GM18519 (cell line): ENCODE data around the gene GBX2.

Experiments
- ATAC-seq: cut with Tn5 transposase; IDR thresholded peaks from one replicate; pipeline ENCODE4 v1.9.1; 2021; ENCODE audit warnings: mild to moderate bottlenecking, moderate library complexity; ENCODE audit not compliant: unreplicated experiment, low FRiP score

Gene GBX2

GRCh38 chr2:236120829-236121228, 47.4 kb downstream of the GBX2 start:
- no peak for ATAC-seq

- no peak for ATAC-seq
Observed at GRCh38 chr2:236120141-236120601, 48.0 kb downstream of the GBX2 start.

- no peak for ATAC-seq
Observed at GRCh38 chr2:236119476-236119875, 48.7 kb downstream of the GBX2 start.

GRCh38 chr2:236119003-236119402, 49.2 kb downstream of the GBX2 start:
- no peak for ATAC-seq

GRCh38 chr2:236117861-236118269, 50.3 kb downstream of the GBX2 start:
- no peak for ATAC-seq

GRCh38 chr2:236117401-236117800, 50.8 kb downstream of the GBX2 start:
- no peak for ATAC-seq
